ENCODE data around the gene CDH8.

DNA sequence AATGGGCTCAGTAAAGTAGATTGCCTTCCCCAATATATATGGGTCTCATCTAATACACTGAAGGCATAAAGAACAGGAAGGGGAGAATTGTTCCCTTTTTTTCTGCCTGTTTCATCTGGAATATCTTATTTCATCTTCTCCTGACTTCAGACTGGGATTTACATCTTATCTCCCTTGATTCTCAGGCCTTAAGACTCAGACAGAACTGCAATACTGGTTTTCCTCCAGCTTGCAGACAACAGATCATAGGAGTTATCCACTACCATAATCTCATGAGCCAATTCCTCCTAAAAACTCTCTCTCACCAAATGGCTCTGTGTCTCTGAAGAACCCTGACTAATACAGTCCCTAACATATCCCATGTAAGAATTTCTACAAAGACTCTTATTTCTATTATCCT lies 390.7 kb downstream of the CDH8 start:
- TF ChIP-seq, protein P1, sequence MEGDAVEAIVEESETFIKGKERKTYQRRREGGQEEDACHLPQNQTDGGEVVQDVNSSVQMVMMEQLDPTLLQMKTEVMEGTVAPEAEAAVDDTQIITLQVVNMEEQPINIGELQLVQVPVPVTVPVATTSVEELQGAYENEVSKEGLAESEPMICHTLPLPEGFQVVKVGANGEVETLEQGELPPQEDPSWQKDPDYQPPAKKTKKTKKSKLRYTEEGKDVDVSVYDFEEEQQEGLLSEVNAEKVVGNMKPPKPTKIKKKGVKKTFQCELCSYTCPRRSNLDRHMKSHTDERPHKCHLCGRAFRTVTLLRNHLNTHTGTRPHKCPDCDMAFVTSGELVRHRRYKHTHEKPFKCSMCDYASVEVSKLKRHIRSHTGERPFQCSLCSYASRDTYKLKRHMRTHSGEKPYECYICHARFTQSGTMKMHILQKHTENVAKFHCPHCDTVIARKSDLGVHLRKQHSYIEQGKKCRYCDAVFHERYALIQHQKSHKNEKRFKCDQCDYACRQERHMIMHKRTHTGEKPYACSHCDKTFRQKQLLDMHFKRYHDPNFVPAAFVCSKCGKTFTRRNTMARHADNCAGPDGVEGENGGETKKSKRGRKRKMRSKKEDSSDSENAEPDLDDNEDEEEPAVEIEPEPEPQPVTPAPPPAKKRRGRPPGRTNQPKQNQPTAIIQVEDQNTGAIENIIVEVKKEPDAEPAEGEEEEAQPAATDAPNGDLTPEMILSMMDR (IDR thresholded peaks at IDR 0.05) = no peak
- TF ChIP-seq POLR2A (IDR thresholded peaks at IDR 0.05) = no peak
- no peak for TF ChIP-seq EP300 (IDR thresholded peaks at IDR 0.05)
- no peak for TF ChIP-seq POLR2AphosphoS5 (IDR thresholded peaks at IDR 0.05)

All from gastroesophageal sphincter (tissue), 3 donors.